T-helper 1 cell treated with Interleukin-12 subunit alpha and Interleukin-12 subunit beta and Interleukin-4 antibody, amounts not matched to agents 30 μg/mL and 1 μg/mL, for 36 hours (primary cell): Measurements from ENCODE around the gene ASB13.
"Not testable (repeated sequence)": the region's sequence is repeated elsewhere in the genome, so short reads cannot be mapped to it uniquely, and the experiment has no call there.

Experiments
- H3K27ac Mint-ChIP-seq: one replicate; pipeline ENCODE4 v1.8.0; 2021; ENCODE audit warnings: mild to moderate bottlenecking, mixed read lengths
- H3K27me3 Mint-ChIP-seq: one replicate; pipeline ENCODE4 v1.8.0; 2021; ENCODE audit warnings: low read depth, mixed read lengths
- H3K36me3 Mint-ChIP-seq: one replicate; pipeline ENCODE4 v1.8.0; 2021; ENCODE audit warnings: low read depth, mixed read lengths
- H3K4me1 Mint-ChIP-seq: one replicate; pipeline ENCODE4 v1.8.0; 2021; ENCODE audit warnings: low read depth, mixed read lengths
- H3K4me3 Mint-ChIP-seq: one replicate; pipeline ENCODE4 v1.8.0; 2021; ENCODE audit warnings: mild to moderate bottlenecking, moderate library complexity, mixed read lengths
- H3K9me3 Mint-ChIP-seq: one replicate; pipeline ENCODE4 v1.8.0; 2021; ENCODE audit warnings: mixed read lengths

Gene ASB13

DNA sequence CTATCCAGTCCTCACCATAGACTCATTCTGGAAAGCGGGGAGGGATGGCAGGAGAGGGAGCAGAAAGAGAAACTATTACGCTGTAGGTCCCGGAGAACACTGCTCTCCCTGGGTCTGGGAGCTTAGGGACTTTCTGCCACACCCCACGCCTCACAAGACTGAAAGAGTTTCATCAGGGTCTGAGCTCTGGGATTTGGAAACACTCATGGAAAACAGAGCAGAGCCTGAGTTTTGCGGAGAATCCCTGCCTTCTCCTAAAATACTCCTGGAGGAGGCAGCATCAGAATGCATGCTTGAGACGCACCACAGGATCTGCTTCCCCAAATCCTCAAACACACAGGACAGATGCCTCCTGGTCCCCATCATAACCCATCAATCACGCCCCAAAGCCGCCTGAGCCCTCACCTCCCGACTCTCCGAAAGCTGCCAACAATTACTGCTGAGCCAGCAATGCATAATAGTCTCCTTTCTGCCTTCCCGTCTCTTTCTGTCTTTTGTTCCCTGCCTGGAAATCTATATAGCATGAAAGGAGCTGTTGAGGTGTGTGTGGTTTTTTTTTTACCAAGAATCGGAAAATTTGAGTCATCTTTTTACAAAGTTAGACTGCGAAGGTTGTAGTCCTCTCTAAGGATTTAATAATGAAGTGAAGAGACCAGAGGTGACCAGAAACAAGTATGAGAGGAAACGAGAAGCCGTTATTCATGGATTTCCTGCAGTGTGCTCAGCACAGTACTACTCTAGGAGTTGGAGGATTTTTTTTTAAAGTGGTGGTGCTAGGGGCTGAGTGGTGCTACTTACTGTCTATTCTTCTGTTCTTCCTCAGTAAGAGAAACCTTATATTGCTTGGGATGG is 37.7 kb downstream of the ASB13 start:
- H3K27ac Mint-ChIP-seq, result peak overlapping the region; percentile 89
- no peaks in the 10 kb centered on the region for H3K27me3 Mint-ChIP-seq
- H3K4me3 Mint-ChIP-seq, result peak overlapping the region; percentile 74
- H3K9me3 Mint-ChIP-seq, result no peaks in the 10 kb centered on the region
- peaks cover 16% of the 10 kb centered on the region for H3K4me1 Mint-ChIP-seq
- no peaks in the 10 kb centered on the region for H3K36me3 Mint-ChIP-seq

DNA sequence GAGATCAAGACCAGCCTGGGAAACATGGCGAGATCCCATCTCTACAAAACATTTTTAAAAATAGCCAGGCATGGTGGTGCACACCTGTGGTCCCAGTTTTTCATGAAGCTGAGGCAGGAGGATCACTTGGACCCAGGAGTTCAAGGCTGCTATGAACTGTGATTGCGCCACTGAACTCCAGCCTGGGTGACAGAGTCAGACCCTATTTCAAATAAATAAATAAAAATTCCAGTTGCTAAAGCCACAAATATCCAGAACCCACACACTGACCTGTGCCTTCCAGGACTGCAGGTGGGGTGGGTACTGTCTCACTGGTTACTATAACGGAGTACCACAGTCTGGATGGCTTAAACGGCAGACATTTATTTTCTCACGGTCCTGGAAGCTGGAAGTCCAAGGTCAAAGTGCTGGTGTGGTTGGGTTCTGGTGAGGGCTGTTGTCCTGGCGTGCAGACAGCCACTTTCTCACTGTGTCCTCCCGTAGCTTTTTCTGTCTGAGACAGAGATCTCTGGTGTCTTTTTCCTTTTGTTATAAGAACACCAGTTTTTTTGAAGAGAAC is 38.8 kb downstream of the ASB13 start:
- Mint-ChIP-seq H3K4me1 (peaks cover 17% of the 10 kb centered on the region), H3K27me3 (no peaks in the 10 kb centered on the region), H3K4me3 (no peak overlapping the region), H3K27ac (no peak overlapping the region), H3K36me3 (no peaks in the 10 kb centered on the region), H3K9me3 (no peaks in the 10 kb centered on the region)

DNA sequence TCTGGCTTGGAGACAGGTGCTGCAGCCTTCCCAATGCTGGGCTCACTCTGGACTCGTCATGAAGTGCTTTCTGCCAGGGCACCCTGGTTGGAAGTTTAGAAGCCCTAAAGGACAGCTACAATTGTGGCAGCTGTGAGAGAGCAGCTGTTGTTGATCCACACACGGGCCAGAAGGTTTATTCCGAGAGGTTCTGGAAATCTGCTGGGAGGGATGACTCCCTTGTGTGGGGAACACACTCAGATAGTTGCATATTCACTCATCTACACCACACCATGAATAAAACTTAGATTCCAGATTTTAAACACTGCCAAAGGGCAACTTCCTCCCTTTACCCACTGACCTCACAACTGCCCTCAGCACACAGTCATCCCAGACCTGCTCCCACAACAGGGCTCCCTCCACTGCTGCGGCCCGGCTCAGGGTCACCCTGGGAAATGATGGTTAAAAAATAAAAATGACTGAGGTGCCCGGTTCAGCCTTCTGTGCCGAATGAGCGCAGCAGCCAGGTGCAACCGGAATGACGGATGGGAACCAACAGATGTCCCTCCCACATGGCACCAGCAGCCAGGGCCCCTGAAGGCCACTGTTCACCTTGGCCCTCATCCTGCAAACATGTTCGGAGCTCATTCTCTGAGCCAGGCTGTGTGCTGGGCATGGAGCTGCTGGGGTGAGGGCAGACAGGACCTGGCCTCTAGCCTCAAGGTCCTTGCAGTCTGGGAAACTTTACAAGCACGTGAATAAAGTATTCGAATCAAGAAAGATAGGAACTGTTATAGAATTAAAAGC is 40.2 kb downstream of the ASB13 start:
- Mint-ChIP-seq H3K9me3 (no peaks in the 10 kb centered on the region), H3K27me3 (no peaks in the 10 kb centered on the region), H3K4me3 (no peak overlapping the region), H3K36me3 (no peaks in the 10 kb centered on the region), H3K4me1 (peaks cover 17% of the 10 kb centered on the region), H3K27ac (no peak overlapping the region)

DNA sequence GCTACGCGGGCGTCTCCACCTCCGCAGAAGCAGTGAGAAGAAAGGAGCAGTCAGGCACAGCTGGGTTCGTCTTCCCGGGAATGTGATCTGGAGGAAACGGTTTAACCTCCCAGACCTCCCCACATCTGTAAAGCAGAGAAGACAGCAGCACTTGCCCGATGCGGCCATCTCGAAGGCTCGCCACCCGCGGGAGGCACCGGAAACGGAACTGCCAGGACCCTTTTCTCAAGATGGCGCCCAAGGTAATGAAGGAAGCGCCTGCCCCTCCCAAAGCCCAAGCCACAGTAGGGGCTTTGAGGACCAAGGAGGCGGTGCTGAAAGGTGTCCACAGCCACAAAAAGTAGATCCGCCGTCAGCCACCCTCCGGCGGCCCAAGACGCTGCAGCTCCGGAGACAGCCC is 41.7 kb downstream of the ASB13 start:
- Mint-ChIP-seq H3K27me3 (no peaks in the 10 kb centered on the region), H3K36me3 (no peaks in the 10 kb centered on the region), H3K9me3 (no peaks in the 10 kb centered on the region), H3K27ac (no peak overlapping the region), H3K4me3 (no peak overlapping the region), H3K4me1 (peaks cover 15% of the 10 kb centered on the region)

DNA sequence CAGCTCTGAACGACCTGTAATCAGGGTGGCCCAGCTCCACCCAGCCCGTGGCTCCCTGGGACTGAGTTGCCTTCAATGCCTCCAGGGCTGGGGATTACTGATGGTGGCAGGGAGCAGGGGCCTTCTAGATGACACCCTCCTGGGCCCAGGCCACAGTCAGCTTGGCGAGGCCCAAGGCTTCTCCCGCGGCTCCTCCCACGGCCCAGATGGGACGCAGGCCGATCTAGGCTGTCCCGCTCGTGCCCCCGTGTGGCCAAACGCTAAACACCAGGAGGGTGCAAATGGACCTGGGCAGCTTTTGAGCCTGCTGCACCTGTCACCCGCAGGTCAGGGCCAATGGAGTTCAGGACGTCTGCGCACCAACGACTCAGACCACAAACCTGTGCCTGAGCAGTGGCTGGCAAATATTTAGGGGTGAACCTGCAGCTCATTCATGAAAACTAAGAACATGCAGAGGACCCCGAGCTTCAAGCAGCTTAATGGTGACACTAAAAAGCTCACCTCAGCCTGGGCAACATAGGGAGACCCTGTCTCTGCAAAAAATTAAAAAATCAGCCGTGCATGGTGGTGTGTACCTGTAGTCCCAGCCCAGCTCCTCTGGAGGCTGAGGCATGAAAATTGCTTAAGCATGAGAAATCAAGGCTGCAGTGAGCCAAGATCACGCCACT is 43.2 kb downstream of the ASB13 start:
- Mint-ChIP-seq H3K9me3 (no peaks in the 10 kb centered on the region), H3K4me1 (peaks cover 7% of the 10 kb centered on the region), H3K27me3 (no peaks in the 10 kb centered on the region), H3K36me3 (no peaks in the 10 kb centered on the region), H3K4me3 (no peak overlapping the region), H3K27ac (no peak overlapping the region)

DNA sequence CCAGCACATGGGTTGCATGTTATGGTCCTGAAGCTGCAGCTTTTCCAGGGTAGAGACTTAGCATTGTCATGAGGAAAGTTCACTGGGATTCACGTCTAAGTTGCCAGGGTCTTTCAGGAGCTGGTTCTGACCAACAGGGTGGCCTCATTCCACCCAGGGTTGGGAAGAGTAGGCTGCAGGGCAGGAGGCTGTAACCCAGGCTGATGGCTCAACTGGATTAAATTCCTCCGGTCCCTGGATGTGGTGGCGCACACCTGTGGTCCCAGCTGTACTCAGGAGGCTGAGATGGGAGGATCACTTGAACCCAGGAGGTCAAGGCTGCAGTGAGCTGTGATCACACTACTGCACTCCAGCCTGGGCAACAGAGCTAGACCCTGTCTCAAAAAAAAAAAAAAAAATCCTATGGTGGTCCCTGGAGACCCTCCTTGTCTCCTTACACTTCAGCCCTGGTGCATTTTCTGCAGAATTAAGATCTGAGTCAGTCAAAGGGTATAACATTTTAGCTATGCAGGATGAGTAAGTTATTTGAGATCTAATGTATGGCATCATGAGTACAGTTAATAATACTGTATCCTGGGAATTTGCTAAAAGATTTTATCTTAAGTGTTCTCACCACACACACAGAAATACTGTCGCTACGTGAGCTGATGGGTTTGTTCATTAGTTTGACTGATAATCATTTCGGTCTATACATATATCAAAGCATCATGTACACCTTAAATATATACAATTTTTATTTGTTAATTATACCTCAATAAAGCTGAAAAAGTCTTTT is 44.0 kb downstream of the ASB13 start:
- no peaks in the 10 kb centered on the region for H3K9me3 Mint-ChIP-seq
- H3K36me3 Mint-ChIP-seq, result no peaks in the 10 kb centered on the region
- peaks cover 5% of the 10 kb centered on the region for H3K4me1 Mint-ChIP-seq
- H3K27me3 Mint-ChIP-seq, result no peaks in the 10 kb centered on the region
- no peak overlapping the region for H3K4me3 Mint-ChIP-seq
- no peak overlapping the region for H3K27ac Mint-ChIP-seq

DNA sequence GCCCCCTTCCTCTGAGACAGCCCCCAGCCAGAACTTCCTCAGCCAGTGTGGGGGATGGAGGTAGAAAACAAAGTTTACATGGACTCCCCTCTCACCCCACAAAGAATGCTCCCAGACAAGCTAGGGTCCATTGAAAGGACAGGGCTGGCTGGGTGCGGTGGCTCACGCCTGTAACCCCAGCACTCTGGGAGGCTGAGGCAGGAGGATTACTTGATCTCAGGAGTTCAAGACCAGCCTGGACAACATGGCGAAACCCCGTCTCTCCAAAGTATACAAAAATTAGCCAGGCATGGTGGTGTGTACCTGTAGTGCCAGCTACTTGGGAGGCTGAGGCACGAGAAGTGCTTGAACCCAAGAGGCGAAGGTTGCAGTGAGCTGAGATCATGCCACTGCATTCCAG is 45.0 kb downstream of the ASB13 start:
- not testable (repeated sequence) for H3K36me3 Mint-ChIP-seq, H3K27me3 Mint-ChIP-seq, H3K27ac Mint-ChIP-seq, H3K9me3 Mint-ChIP-seq, H3K4me1 Mint-ChIP-seq, H3K4me3 Mint-ChIP-seq

DNA sequence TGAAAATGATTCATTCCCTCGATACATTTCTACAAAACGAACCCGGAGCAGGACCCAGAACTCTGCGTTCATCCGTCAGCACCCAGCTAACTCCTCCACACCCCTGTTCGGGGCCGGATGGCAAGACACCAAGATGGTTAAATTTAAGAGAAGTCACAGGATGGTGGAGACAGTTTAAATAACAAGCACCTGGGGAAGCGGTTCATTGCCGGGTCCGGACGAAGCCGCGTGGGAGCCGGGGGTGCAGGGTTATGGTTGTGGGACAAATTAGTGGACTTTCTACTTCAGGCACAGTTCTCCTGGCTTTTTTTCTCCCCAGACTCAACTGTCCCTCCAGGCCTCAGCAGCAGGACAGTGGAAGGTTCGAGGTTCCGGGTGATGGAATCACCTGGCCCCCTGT is 45.4 kb downstream of the ASB13 start:
- no peaks in the 10 kb centered on the region for H3K36me3 Mint-ChIP-seq
- H3K9me3 Mint-ChIP-seq, result no peaks in the 10 kb centered on the region
- H3K4me3 Mint-ChIP-seq, result no peak overlapping the region
- H3K27ac Mint-ChIP-seq, result no peak overlapping the region
- H3K4me1 Mint-ChIP-seq, result peaks cover 1% of the 10 kb centered on the region
- no peaks in the 10 kb centered on the region for H3K27me3 Mint-ChIP-seq

DNA sequence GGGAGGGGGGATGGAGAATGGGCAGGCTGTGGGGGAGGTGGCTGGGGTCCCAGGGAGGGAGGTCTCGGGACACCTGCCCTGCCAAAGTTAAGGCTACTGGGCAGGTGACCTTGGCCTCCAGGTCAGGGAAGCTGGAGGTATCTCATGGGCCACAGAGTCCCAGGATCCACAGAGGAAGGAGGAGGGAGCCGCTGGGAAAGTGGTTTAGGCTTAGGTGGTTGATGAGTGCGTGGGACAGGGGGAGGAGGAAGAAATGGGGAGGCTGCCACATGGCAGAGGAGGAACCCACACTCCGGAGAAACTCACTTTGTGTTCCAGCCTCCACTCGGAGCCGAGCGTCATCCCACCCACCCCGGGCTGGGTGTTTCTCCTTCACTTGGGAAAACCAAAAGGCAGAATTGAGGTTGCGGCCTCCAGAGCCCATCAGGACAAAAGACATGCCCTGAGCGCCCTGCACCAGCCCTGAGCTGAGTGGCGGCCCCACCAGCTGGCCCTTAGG is 46.1 kb downstream of the ASB13 start:
- peaks cover 1% of the 10 kb centered on the region for H3K4me1 Mint-ChIP-seq
- no peak overlapping the region for H3K27ac Mint-ChIP-seq
- no peak overlapping the region for H3K4me3 Mint-ChIP-seq
- H3K36me3 Mint-ChIP-seq, result no peaks in the 10 kb centered on the region
- H3K9me3 Mint-ChIP-seq, result no peaks in the 10 kb centered on the region
- no peaks in the 10 kb centered on the region for H3K27me3 Mint-ChIP-seq

DNA sequence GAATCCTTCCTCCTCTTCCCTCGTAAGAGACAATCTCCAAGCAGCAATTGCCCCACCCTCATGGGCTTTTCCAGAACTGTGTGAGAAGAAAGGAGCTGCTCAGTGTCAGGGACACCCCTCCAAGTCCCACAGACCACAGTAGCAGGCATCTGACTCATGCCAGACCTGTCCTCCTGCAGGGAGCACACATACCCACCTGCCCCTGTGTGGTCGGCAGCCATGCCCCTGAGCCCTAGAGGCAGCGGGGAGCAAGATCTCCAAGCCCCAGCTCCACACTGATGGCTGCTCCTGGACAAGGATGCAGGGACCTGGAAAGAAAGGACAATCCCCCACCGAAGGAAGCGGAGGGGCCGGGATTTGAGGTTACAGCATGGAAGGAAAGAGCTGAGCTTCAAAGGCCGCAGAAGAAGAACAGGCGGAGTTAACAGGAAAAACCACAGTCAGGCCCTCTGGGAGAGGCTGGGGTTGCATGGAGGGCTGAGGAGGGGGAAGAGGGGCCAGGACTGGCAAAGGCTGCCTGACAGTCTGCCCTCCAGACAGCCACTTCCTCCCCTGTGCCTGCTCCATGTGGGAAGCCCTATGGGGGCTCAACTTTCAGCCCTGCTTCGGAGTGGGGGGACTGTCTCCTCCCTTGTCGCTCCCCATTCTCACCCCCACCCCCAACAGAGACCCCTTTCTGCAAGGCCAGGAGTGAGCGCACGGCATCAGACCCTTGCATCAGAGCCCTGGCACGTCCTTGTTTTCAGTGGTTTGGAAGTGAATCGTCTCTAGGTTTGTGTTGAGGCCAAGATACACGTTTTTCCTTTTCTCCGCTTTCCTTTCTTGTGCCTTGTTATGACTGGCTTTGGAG is 46.8 kb downstream of the ASB13 start:
- Mint-ChIP-seq H3K4me1 (peaks cover 1% of the 10 kb centered on the region), H3K27me3 (no peaks in the 10 kb centered on the region), H3K9me3 (no peaks in the 10 kb centered on the region), H3K27ac (no peak overlapping the region), H3K36me3 (no peaks in the 10 kb centered on the region), H3K4me3 (no peak overlapping the region)

DNA sequence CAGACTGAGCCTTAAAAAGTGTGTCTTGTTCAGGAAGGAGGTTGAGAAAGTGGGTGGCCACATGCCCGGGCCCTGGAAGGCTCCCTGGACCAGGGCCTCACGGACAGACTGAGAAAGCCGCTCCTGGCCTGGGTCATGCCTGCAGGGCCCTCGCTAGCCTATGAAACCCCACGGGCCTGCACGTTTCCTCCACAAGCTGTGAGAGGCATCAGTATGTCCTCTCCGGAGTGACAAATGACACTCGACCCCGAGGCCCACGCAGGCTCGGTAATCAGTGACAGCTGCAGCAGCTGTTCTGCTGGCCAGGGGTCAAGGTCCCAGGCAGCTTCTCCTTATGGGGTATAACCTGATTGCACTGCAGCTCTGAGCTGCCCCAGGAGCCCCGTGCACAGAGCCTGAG is 47.6 kb downstream of the ASB13 start:
- H3K4me1 Mint-ChIP-seq, result peaks cover 1% of the 10 kb centered on the region
- H3K27me3 Mint-ChIP-seq, result no peaks in the 10 kb centered on the region
- no peak overlapping the region for H3K4me3 Mint-ChIP-seq
- no peak overlapping the region for H3K27ac Mint-ChIP-seq
- no peaks in the 10 kb centered on the region for H3K36me3 Mint-ChIP-seq
- no peaks in the 10 kb centered on the region for H3K9me3 Mint-ChIP-seq

DNA sequence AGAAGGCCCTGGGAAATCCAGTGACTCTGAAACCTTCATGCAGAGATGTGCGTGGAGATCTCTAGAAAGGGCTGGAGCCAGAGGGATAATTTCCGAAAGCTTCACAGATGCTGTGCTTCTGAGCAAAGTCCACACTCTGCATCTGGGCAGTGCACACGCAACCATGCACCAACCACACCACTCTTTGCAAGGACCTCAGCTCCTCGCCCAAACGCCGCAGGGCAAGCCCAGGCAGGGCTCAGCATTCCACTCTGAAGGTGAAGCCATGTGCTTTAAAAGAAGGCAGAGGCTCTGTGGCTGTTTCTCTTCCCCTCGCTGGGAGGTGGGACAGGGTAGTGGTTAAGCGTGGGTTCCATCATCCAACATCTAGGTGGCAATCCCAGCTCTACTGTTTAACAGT is 48.4 kb downstream of the ASB13 start:
- Mint-ChIP-seq H3K27ac (no peak overlapping the region), H3K4me1 (no peaks in the 10 kb centered on the region), H3K36me3 (no peaks in the 10 kb centered on the region), H3K27me3 (no peaks in the 10 kb centered on the region), H3K9me3 (no peaks in the 10 kb centered on the region), H3K4me3 (no peak overlapping the region)

DNA sequence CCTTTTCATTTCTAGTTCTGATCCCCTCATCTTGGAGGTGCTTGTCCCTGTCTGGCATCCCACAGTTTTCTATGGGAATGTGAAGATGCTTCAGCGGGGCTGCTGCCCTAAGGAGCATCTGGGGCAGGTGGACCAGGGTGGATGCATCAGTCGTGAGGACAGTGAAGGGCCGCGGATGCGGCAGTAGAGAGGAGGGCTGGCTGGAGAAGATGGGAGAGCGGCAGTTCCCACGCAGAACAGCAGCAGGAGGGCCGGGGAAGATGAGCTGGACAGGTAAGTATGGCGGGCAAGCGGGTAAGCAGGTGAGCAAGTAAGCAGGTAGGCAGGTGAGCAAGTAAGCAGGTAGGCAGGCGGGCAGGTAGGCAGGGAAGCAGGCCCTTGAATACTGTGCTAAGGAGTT is 48.9 kb downstream of the ASB13 start:
- Mint-ChIP-seq H3K27ac (no peak overlapping the region), H3K9me3 (no peaks in the 10 kb centered on the region), H3K27me3 (no peaks in the 10 kb centered on the region), H3K36me3 (no peaks in the 10 kb centered on the region), H3K4me1 (no peaks in the 10 kb centered on the region), H3K4me3 (no peak overlapping the region)
